RWPE2 (cell line): Measurements from ENCODE around the gene SQSTM1.

Source experiments
- ATAC-seq: fragments of 200-7000 bp; cut with Tn5 transposase; 3 replicates; pipeline ENCODE4 v1.9.1; 2021; ENCODE audit warnings: low read depth
- DNase-seq: peaks from one replicate; pipeline ENCODE4 v3.0.0-alpha.2; 2020; ENCODE audit warnings: low spot score
- H3K27ac ChIP-seq: fragments of 450-650 bp; 2 replicates; pipeline ENCODE4 v1.5.1; 2017; ENCODE audit warnings: mild to moderate bottlenecking; ENCODE audit not compliant: poor library complexity, severe bottlenecking
- H3K27me3 ChIP-seq: fragments of 250-450 bp; sonication (Bioruptor Pico); 2 replicates; pipeline ENCODE4 v1.5.1; 2021; ENCODE audit warnings: mild to moderate bottlenecking, moderate library complexity; ENCODE audit not compliant: insufficient read depth, poor library complexity, severe bottlenecking
- H3K36me3 ChIP-seq: fragments of 250-450 bp; sonication (Bioruptor Pico); 2 replicates; pipeline ENCODE4 v1.5.1; 2020; ENCODE audit warnings: low read depth, mild to moderate bottlenecking, moderate library complexity
- H3K4me1 ChIP-seq: fragments of 250-450 bp; sonication (Bioruptor Pico); 2 replicates; pipeline ENCODE4 v1.5.1; 2021; ENCODE audit warnings: mild to moderate bottlenecking, moderate library complexity; ENCODE audit not compliant: insufficient read depth, poor library complexity, severe bottlenecking
- H3K4me3 ChIP-seq: fragments of 250-450 bp; sonication (Bioruptor Pico); 2 replicates; pipeline ENCODE4 v1.5.1; 2021; ENCODE audit warnings: mild to moderate bottlenecking, moderate library complexity; ENCODE audit not compliant: severe bottlenecking
- H3K9me3 ChIP-seq: fragments of 250-450 bp; sonication (Bioruptor Pico); 2 replicates; pipeline ENCODE4 v1.5.1; 2021; ENCODE audit warnings: mild to moderate bottlenecking, moderate library complexity; ENCODE audit not compliant: severe bottlenecking
- CTCF ChIP-seq: fragments of 450-650 bp; IDR thresholded peaks from one replicate; pipeline ENCODE4 v1.5.1; 2017; ENCODE audit warnings: mild to moderate bottlenecking, moderate library complexity; ENCODE audit not compliant: poor library complexity, severe bottlenecking

SQSTM1 gene

GRCh38 chr5:179802950-179803562 lies 17.6 kb upstream of the SQSTM1 start:
- Histone ChIP-seq H3K4me1 (peaks cover 13% of the 10 kb centered on the region), H3K27me3 (no peaks in the 10 kb centered on the region), H3K9me3 (no peaks in the 10 kb centered on the region), H3K27ac (peak overlapping the region; percentile 83), H3K4me3 (no peak overlapping the region), H3K36me3 (peaks cover 34% of the 10 kb centered on the region)
- ATAC-seq = no peak
- no peak for TF ChIP-seq CTCF
- DNase-seq = no peak

GRCh38 chr5:179803651-179804554 lies 16.8 kb upstream of the SQSTM1 start:
- Histone ChIP-seq H3K4me3 (no peak overlapping the region), H3K36me3 (peaks cover 28% of the 10 kb centered on the region), H3K27ac (peak overlapping the region; percentile 83)

GRCh38 chr5:179804555-179804947 lies 16.2 kb upstream of the SQSTM1 start:
- DNase-seq (no peak), ATAC-seq (no peak)
- TF ChIP-seq CTCF = no peak
- no peaks in the 10 kb centered on the region for H3K27me3 ChIP-seq
- H3K27ac ChIP-seq = peak overlapping the region; percentile 83
- H3K4me1 ChIP-seq = peaks cover 13% of the 10 kb centered on the region
- no peaks in the 10 kb centered on the region for H3K9me3 ChIP-seq
- peaks cover 22% of the 10 kb centered on the region for H3K36me3 ChIP-seq
- H3K4me3 ChIP-seq = peak overlapping the region; percentile 75

More at GRCh38 chr5:179803651-179804554, 16.8 kb upstream of the SQSTM1 start:
- ATAC-seq (no peak), DNase-seq (no peak)
- Histone ChIP-seq H3K4me1 (peaks cover 13% of the 10 kb centered on the region), H3K9me3 (no peaks in the 10 kb centered on the region), H3K27me3 (no peaks in the 10 kb centered on the region)
- TF ChIP-seq CTCF = no peak

- peaks cover 13% of the 10 kb centered on the region for H3K4me1 ChIP-seq
- DNase-seq (no peak), ATAC-seq (peak; percentile 7; the same call in 2 of the 3 replicates)
- no peaks in the 10 kb centered on the region for H3K9me3 ChIP-seq
- peaks cover 17% of the 10 kb centered on the region for H3K36me3 ChIP-seq
- H3K4me3 ChIP-seq = peak overlapping the region; percentile 75
- no peak for TF ChIP-seq CTCF
- H3K27ac ChIP-seq = peak overlapping the region; percentile 83
- H3K27me3 ChIP-seq = no peaks in the 10 kb centered on the region
Measured at GRCh38 chr5:179805070-179805528, 15.6 kb upstream of the SQSTM1 start.
